Adrenal gland (tissue), 5 donors: ENCODE data around the gene UBE2L3.

Experiments
- POLR2A ChIP-seq, 2 donors: fragments of 450-650 bp; IDR thresholded peaks; one replicate each; pipeline ENCODE4 v1.6.1; 2017; ENCODE audit warnings: antibody characterized with exemption in 2 of 2, mild to moderate bottlenecking in 2 of 2, moderate library complexity in 1 of 2
- TF ChIP-seq, protein P1 (sequence below), 6 experiments: fragments of 450-650 bp in 4 of 6; fragments of 200-600 bp in 2 of 6; sonication (generic) in 1 of 6; IDR thresholded peaks; 1 replicate in 5 of 6; 2 replicates in 1 of 6; pipeline versions ENCODE4 v1.5.1 to v1.8.0; 2016 to 2021; ENCODE audit warnings: antibody characterized with exemption in 6 of 6, mild to moderate bottlenecking in 2 of 6, moderate library complexity in 1 of 6
- donor health status: DM: no; HTN: no; CAD: no.

DNA sequence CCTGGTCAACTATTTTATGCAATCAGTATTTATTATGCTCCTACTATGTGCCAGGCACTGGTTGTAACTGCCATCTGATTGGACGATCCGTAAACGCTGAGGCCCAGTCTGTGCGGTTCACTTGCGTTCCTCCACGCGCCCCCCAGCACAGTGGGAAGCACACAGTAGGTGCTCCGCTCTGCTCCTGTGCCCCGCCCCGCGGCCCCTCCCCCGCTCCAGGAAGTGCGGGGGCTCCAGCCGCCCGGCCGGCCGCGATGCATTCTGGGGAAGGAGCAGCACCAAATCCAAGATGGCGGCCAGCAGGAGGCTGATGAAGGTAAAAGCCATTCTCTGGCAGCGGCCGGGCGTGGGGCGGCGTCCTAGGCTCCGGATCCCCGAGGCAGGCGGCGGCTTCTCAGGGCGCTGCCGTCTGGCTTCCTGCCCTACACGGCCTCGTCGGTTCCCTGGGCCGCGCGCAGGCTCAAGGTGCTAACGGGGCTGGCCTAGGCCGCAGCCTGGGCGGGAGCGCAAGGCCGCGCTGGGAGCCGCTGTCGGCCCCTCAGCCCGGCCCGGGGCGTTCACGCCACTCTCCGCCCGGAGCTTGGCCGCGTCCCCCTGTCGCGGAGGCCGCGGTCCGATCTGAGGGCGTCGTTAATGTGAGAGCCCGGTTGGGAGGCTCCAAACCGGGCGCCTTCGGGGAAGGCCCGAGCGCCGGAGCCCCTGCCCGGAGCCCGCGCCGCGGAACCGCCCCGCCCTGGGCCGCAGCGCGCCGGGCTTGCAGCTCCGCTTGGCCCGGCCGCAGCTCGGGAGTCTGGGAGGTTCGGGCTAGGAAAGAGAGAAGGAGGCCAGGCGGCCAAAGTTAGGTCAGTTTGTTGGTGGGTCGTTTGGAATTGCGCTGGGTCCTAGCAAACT lies at the start of gene UBE2L3:
- TF ChIP-seq, protein P1, sequence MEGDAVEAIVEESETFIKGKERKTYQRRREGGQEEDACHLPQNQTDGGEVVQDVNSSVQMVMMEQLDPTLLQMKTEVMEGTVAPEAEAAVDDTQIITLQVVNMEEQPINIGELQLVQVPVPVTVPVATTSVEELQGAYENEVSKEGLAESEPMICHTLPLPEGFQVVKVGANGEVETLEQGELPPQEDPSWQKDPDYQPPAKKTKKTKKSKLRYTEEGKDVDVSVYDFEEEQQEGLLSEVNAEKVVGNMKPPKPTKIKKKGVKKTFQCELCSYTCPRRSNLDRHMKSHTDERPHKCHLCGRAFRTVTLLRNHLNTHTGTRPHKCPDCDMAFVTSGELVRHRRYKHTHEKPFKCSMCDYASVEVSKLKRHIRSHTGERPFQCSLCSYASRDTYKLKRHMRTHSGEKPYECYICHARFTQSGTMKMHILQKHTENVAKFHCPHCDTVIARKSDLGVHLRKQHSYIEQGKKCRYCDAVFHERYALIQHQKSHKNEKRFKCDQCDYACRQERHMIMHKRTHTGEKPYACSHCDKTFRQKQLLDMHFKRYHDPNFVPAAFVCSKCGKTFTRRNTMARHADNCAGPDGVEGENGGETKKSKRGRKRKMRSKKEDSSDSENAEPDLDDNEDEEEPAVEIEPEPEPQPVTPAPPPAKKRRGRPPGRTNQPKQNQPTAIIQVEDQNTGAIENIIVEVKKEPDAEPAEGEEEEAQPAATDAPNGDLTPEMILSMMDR (IDR thresholded peaks at IDR 0.05) = no peak
- TF ChIP-seq POLR2A (IDR thresholded peaks at IDR 0.05) = peak in 1 of 2 donors; percentile 43
